Measurements from ENCODE around the gene BMAL2.

Gene BMAL2

GRCh38 chr12:27361372-27361771 is 28.7 kb downstream of the BMAL2 start:
- DNase-seq, result no peak

- DNase-seq, result no peak
These were observed 34.0 kb downstream of the BMAL2 start for GRCh38 chr12:27366621-27367020.

GRCh38 chr12:27367078-27367477 is 34.4 kb downstream of the BMAL2 start:
- DNase-seq, result no peak

- no peak for DNase-seq
These were observed 49.6 kb downstream of the BMAL2 start for GRCh38 chr12:27382171-27382795.

Measured in midbrain (tissue), 1 donor.